Measurements from ENCODE around the gene FGGY. TPM values are rescaled to one million over a fixed set of nuclear protein-coding genes. Genes with fewer than 3 reads are reported as not detected.

The FGGY gene
- total RNA-seq, 1 experiment from 2014 or later = 12.0 TPM

- TF ChIP-seq FOXP1 (CRISPR knock-in tag; IDR thresholded peaks at IDR 0.05; ENCODE audit: borderline replicate concordance) (no peak), ZSCAN18 (CRISPR knock-in tag; IDR thresholded peaks at IDR 0.05) (no peak), SP1 (CRISPR knock-in tag; conservative IDR thresholded peaks at IDR 0.05) (no peak), ARID4B (CRISPR knock-in tag; IDR thresholded peaks at IDR 0.05; ENCODE audit: borderline replicate concordance) (no peak), ZNF317 (CRISPR knock-in tag; IDR thresholded peaks at IDR 0.05; ENCODE audit: borderline replicate concordance, low read depth) (no peak), JUN (CRISPR knock-in tag; IDR thresholded peaks at IDR 0.05) (no peak), SMAD3 (CRISPR knock-in tag; IDR thresholded peaks at IDR 0.05; ENCODE audit: borderline replicate concordance) (no peak)
Observed at GRCh38 chr1:59409549-59409948, 112.7 kb downstream of the FGGY start (continued).

GRCh38 chr1:59409986-59410385, 113.1 kb downstream of the FGGY start:
- ChIA-PET CTCF (no interaction called here), POLR2A (no interaction called here)
- Mint-ChIP-seq H3K27ac (no peak overlapping the region), H3K9me3 (peaks cover 4% of the 10 kb centered on the region), H3K4me3 (no peak overlapping the region), H3K36me3 (peaks cover 3% of the 10 kb centered on the region; the same call in 1 of the 2 replicates), H3K4me1 (peaks cover 13% of the 10 kb centered on the region), H3K27me3 (ENCODE audit: low read depth) (no peaks in the 10 kb centered on the region)
- no peak for DNase-seq (ENCODE audit: low spot score)
- no peak for ATAC-seq
- TF ChIP-seq AFF4 (CRISPR knock-in tag; IDR thresholded peaks at IDR 0.05; ENCODE audit: borderline replicate concordance) (no peak), FOXP1 (CRISPR knock-in tag; IDR thresholded peaks at IDR 0.05; ENCODE audit: borderline replicate concordance) (no peak), ARID4B (CRISPR knock-in tag; IDR thresholded peaks at IDR 0.05; ENCODE audit: borderline replicate concordance) (no peak), JAZF1 (CRISPR knock-in tag; IDR thresholded peaks at IDR 0.05) (no peak), CBFB (CRISPR knock-in tag; IDR thresholded peaks at IDR 0.05; ENCODE audit: low read depth) (no peak), ZNF416 (CRISPR knock-in tag; IDR thresholded peaks at IDR 0.05) (no peak), NR3C1 (CRISPR knock-in tag; conservative IDR thresholded peaks at IDR 0.05; ENCODE audit: low read depth) (no peak), ATF3 (CRISPR knock-in tag; conservative IDR thresholded peaks at IDR 0.05) (no peak), NR1H2 (CRISPR knock-in tag; IDR thresholded peaks at IDR 0.05) (no peak), ZNF671 (CRISPR knock-in tag; IDR thresholded peaks at IDR 0.05) (no peak), AR (CRISPR knock-in tag; IDR thresholded peaks at IDR 0.05) (no peak), SMAD3 (CRISPR knock-in tag; IDR thresholded peaks at IDR 0.05; ENCODE audit: borderline replicate concordance) (no peak)

Data from WTC11 (cell line).